CD4-positive, CD25-positive, alpha-beta regulatory T cell (primary cell): ENCODE results near the gene USP17L12. TPM values are rescaled to one million over a fixed set of nuclear protein-coding genes. Genes with fewer than 3 reads are reported as not detected.
"Not testable (repeated sequence)": the region's sequence is repeated elsewhere in the genome, so short reads cannot be mapped to it uniquely, and the experiment has no call there.

Experiments
- ATAC-seq, 2 donors: fragments of 150-1000 bp; cut with Tn5 transposase; one replicate each; pipeline ENCODE4 v1.10.0; 2021; ENCODE audit warnings: low read depth in 2 of 2, moderate number of reproducible peaks in 2 of 2, moderate library complexity in 1 of 2
- DNase-seq, 3 donors: peaks; one replicate each; pipeline versions ENCODE4 v3.0.0 to v3.0.0-alpha.2; 2012 to 2022; ENCODE audit warnings: mixed read lengths in 1 of 3
- H3K27ac ChIP-seq: one replicate; pipeline ENCODE4 v1.7.0; 2013; ENCODE audit warnings: mild to moderate bottlenecking, low read length; ENCODE audit not compliant: insufficient read depth, poor library complexity, severe bottlenecking
- H3K27me3 ChIP-seq: one replicate; pipeline ENCODE4 v1.7.0; 2013; ENCODE audit warnings: low read length; ENCODE audit not compliant: control insufficient read depth, insufficient read depth
- H3K36me3 ChIP-seq: one replicate; pipeline ENCODE4 v1.7.0; 2013; ENCODE audit warnings: mild to moderate bottlenecking, low read length, moderate library complexity; ENCODE audit not compliant: control insufficient read depth, insufficient read depth
- H3K4me1 ChIP-seq: 2 replicates; pipeline ENCODE4 v1.7.0; 2013; ENCODE audit warnings: mild to moderate bottlenecking, low read length; ENCODE audit not compliant: insufficient read depth, control insufficient read depth, poor library complexity, severe bottlenecking
- H3K4me3 ChIP-seq: one replicate; pipeline ENCODE4 v1.7.0; 2013; ENCODE audit warnings: low read depth, mild to moderate bottlenecking, low read length, moderate library complexity
- H3K9me3 ChIP-seq, 2 experiments: 1 replicate in 1 of 2; 2 replicates in 1 of 2; pipeline ENCODE4 v1.7.0; 2013; ENCODE audit warnings: low read length in 2 of 2, mild to moderate bottlenecking in 1 of 2, moderate library complexity in 1 of 2; ENCODE audit not compliant: control insufficient read depth in 2 of 2
- H3K27ac Mint-ChIP-seq, 3 donors: one replicate each; pipeline ENCODE4 v1.8.0; 2020 to 2022; ENCODE audit warnings: mild to moderate bottlenecking in 3 of 3, mixed read lengths in 3 of 3, moderate library complexity in 2 of 3
- H3K27me3 Mint-ChIP-seq: one replicate; pipeline ENCODE4 v1.8.0; 2022; ENCODE audit warnings: mild to moderate bottlenecking, mixed read lengths
- H3K36me3 Mint-ChIP-seq: one replicate; pipeline ENCODE4 v1.8.0; 2020; ENCODE audit warnings: mixed read lengths
- H3K4me1 Mint-ChIP-seq, 4 donors: one replicate each; pipeline ENCODE4 v1.8.0; 2020 to 2022; ENCODE audit warnings: mixed read lengths in 4 of 4, mild to moderate bottlenecking in 1 of 4
- H3K4me3 Mint-ChIP-seq, 4 donors: one replicate each; pipeline ENCODE4 v1.8.0; 2020 to 2022; ENCODE audit warnings: mild to moderate bottlenecking in 4 of 4, mixed read lengths in 4 of 4, moderate library complexity in 3 of 4
- H3K9me3 Mint-ChIP-seq, 7 donors: one replicate each; pipeline ENCODE4 v1.8.0; 2020 to 2022; ENCODE audit warnings: mixed read lengths in 7 of 7, mild to moderate bottlenecking in 3 of 7, moderate library complexity in 2 of 7
- polyA plus RNA-seq, 4 donors: library from polyadenylated mRNA; unstranded; fragments of 300-500 nt; fragmentation: Illumina TruSeq; gene quantifications; one replicate each; pipeline ENCODE4 v1.2.3, GENCODE V29; 2021
- total RNA-seq: library from RNA; stranded (reverse); gene quantifications from one replicate; pipeline ENCODE4 v1.2.3, GENCODE V29; 2022

USP17L12 gene
- total and polyA plus RNA-seq, 5 donors from 2014 or later, result not detected

DNA sequence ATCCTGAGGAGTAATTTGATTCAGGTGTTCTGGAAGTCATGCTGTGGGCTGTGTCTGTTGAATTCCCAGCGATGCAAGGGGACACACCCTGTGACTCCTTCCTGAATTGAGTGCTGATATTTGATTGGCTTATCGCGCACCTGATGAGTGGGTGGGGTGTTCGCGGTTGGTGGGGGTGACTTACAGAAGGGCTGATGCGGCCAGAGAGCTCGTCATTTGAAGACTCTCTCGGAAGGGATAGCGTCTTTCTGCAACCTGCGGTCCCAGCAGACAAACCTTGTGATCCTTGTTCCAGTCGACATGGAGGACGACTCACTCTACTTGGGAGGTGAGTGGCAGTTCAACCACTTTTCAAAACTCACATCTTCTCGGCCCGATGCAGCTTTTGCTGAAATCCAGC, 23.6 kb downstream of the USP17L12 start, which contains the start of gene USP17L17:
Gene USP17L17 (plus strand): TSS at position 301 of the 400 bp plus-strand sequence. CDS start 0 bp downstream, at position 301.
- H3K9me3 ChIP-seq, H3K27me3 Mint-ChIP-seq, H3K27ac ChIP-seq, DNase-seq, H3K27ac Mint-ChIP-seq, H3K4me1 ChIP-seq, H3K36me3 ChIP-seq, H3K4me1 Mint-ChIP-seq, H3K27me3 ChIP-seq, H3K4me3 Mint-ChIP-seq, H3K36me3 Mint-ChIP-seq, H3K4me3 ChIP-seq, ATAC-seq, H3K9me3 Mint-ChIP-seq: not testable (repeated sequence)

DNA sequence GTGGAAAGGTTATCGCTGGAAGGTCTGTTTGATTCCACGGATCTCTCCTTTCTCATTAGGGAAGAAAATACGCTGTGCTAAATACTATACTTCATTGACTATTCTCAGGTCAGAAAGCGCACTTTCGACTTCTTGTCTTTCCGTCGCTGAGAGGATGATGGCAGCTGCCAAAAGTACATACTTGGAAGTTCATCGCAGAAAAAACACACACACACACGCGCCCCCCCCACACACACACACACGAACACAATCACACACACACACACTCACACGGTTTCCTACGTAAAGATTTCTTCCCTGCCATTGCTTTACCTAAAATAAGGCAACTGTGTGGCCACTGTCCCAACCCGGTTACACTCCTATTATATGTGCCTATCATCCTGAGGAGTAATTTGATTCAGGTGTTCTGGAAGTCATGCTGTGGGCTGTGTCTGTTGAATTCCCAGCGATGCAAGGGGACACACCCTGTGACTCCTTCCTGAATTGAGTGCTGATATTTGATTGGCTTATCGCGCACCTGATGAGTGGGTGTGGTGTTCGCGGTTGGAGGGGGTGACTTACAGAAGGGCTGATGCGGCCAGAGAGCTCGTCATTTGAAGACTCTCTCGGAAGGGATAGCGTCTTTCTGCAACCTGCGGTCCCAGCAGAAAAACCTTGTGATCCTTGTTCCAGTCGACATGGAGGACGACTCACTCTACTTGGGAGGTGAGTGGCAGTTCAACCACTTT, 28.2 kb downstream of the USP17L12 start, which contains the start of gene USP17L18:
Gene USP17L18 (plus strand): TSS at position 678 of the 728 bp plus-strand sequence. CDS start 0 bp downstream, at position 678.
- not testable (repeated sequence) for H3K36me3 ChIP-seq, H3K27me3 ChIP-seq, H3K27ac ChIP-seq, H3K36me3 Mint-ChIP-seq, H3K4me3 Mint-ChIP-seq, H3K27me3 Mint-ChIP-seq, H3K4me1 Mint-ChIP-seq, H3K9me3 Mint-ChIP-seq, H3K27ac Mint-ChIP-seq, H3K4me3 ChIP-seq, ATAC-seq, H3K9me3 ChIP-seq, H3K4me1 ChIP-seq
- DNase-seq, result peak in 1 of 3 donors; percentile 0

DNA sequence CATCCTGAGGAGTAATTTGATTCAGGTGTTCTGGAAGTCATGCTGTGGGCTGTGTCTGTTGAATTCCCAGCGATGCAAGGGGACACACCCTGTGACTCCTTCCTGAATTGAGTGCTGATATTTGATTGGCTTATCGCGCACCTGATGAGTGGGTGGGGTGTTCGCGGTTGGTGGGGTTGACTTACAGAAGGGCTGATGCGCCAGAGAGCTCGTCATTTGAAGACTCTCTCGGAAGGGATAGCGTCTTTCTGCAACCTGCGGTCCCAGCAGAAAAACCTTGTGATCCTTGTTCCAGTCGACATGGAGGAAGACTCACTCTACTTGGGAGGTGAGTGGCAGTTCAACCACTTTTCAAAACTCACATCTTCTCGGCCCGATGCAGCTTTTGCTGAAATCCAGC, 33.1 kb downstream of the USP17L12 start, which contains the start of gene USP17L19:
Gene USP17L19 (plus strand): TSS at position 301 of the 400 bp plus-strand sequence. CDS start 0 bp downstream, at position 301.
- H3K9me3 ChIP-seq, H3K4me3 Mint-ChIP-seq, H3K36me3 Mint-ChIP-seq, H3K27ac ChIP-seq, H3K4me1 ChIP-seq, H3K36me3 ChIP-seq, H3K27ac Mint-ChIP-seq, H3K4me1 Mint-ChIP-seq, H3K27me3 Mint-ChIP-seq, H3K4me3 ChIP-seq, H3K27me3 ChIP-seq, H3K9me3 Mint-ChIP-seq, DNase-seq, ATAC-seq: not testable (repeated sequence)

DNA sequence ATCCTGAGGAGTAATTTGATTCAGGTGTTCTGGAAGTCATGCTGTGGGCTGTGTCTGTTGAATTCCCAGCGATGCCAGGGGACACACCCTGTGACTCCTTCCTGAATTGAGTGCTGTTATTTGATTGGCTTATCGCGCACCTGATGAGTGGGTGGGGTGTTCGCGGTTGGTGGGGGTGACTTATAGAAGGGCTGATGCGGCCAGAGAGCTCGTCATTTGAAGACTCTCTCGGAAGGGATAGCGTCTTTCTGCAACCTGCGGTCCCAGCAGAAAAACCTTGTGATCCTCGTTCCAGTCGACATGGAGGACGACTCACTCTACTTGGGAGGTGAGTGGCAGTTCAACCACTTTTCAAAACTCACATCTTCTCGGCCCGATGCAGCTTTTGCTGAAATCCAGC, 37.9 kb downstream of the USP17L12 start, which contains the start of gene USP17L20:
Gene USP17L20 (plus strand): TSS at position 301 of the 400 bp plus-strand sequence. CDS start 0 bp downstream, at position 301.
- H3K27ac ChIP-seq, H3K36me3 ChIP-seq, H3K4me3 Mint-ChIP-seq, H3K4me1 Mint-ChIP-seq, DNase-seq, H3K27me3 Mint-ChIP-seq, H3K9me3 ChIP-seq, H3K27me3 ChIP-seq, H3K4me3 ChIP-seq, H3K4me1 ChIP-seq, H3K27ac Mint-ChIP-seq, ATAC-seq, H3K36me3 Mint-ChIP-seq, H3K9me3 Mint-ChIP-seq: not testable (repeated sequence)

DNA sequence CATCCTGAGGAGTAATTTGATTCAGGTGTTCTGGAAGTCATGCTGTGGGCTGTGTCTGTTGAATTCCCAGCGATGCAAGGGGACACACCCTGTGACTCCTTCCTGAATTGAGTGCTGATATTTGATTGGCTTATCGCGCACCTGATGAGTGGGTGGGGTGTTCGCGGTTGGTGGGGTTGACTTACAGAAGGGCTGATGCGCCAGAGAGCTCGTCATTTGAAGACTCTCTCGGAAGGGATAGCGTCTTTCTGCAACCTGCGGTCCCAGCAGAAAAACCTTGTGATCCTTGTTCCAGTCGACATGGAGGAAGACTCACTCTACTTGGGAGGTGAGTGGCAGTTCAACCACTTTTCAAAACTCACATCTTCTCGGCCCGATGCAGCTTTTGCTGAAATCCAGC, 42.6 kb downstream of the USP17L12 start, which contains the start of gene USP17L21:
Gene USP17L21 (plus strand): TSS at position 301 of the 400 bp plus-strand sequence. CDS start 0 bp downstream, at position 301.
- H3K4me3 ChIP-seq, ATAC-seq, H3K27me3 Mint-ChIP-seq, H3K4me1 ChIP-seq, H3K36me3 Mint-ChIP-seq, H3K9me3 Mint-ChIP-seq, H3K27me3 ChIP-seq, H3K9me3 ChIP-seq, H3K36me3 ChIP-seq, H3K4me1 Mint-ChIP-seq, DNase-seq, H3K4me3 Mint-ChIP-seq, H3K27ac Mint-ChIP-seq, H3K27ac ChIP-seq: not testable (repeated sequence)

DNA sequence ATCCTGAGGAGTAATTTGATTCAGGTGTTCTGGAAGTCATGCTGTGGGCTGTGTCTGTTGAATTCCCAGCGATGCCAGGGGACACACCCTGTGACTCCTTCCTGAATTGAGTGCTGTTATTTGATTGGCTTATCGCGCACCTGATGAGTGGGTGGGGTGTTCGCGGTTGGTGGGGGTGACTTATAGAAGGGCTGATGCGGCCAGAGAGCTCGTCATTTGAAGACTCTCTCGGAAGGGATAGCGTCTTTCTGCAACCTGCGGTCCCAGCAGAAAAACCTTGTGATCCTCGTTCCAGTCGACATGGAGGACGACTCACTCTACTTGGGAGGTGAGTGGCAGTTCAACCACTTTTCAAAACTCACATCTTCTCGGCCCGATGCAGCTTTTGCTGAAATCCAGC, 47.4 kb downstream of the USP17L12 start, which contains the start of gene USP17L22:
Gene USP17L22 (plus strand): TSS at position 301 of the 400 bp plus-strand sequence. CDS start 0 bp downstream, at position 301.
- H3K4me3 Mint-ChIP-seq, H3K4me3 ChIP-seq, H3K36me3 ChIP-seq, H3K4me1 Mint-ChIP-seq, ATAC-seq, H3K27me3 Mint-ChIP-seq, H3K36me3 Mint-ChIP-seq, H3K27ac Mint-ChIP-seq, H3K9me3 Mint-ChIP-seq, H3K27ac ChIP-seq, H3K9me3 ChIP-seq, H3K4me1 ChIP-seq, H3K27me3 ChIP-seq, DNase-seq: not testable (repeated sequence)

Other genes starting within 250 kb of the USP17L12 start
- gene FAM90A26, start 49.7 kb upstream of the USP17L12 start, total RNA-seq, result not detected
- gene FAM90A26, start 49.7 kb upstream of the USP17L12 start, polyA plus RNA-seq, result not detected
- gene USP17L10, start 9.5 kb upstream of the USP17L12 start, total RNA-seq, result not detected
- not detected for gene USP17L10, start 9.5 kb upstream of the USP17L12 start, polyA plus RNA-seq
- not detected for gene USP17L11, start 4.7 kb upstream of the USP17L12 start, total RNA-seq
- gene USP17L11, start 4.7 kb upstream of the USP17L12 start, polyA plus RNA-seq, result not detected
- not detected for gene USP17L13, start 4.7 kb downstream of the USP17L12 start, total RNA-seq
- not detected for gene USP17L13, start 4.7 kb downstream of the USP17L12 start, polyA plus RNA-seq
- gene USP17L15, start 14.2 kb downstream of the USP17L12 start, total RNA-seq, result not detected
- gene USP17L15, start 14.2 kb downstream of the USP17L12 start, polyA plus RNA-seq, result not detected
- gene USP17L17, start 23.7 kb downstream of the USP17L12 start, total RNA-seq, result not detected
- not detected for gene USP17L17, start 23.7 kb downstream of the USP17L12 start, polyA plus RNA-seq
- not detected for gene USP17L18, start 28.5 kb downstream of the USP17L12 start, total RNA-seq
- not detected for gene USP17L18, start 28.5 kb downstream of the USP17L12 start, polyA plus RNA-seq
- not detected for gene USP17L19, start 33.2 kb downstream of the USP17L12 start, total RNA-seq
- not detected for gene USP17L19, start 33.2 kb downstream of the USP17L12 start, polyA plus RNA-seq
- gene USP17L20, start 38.0 kb downstream of the USP17L12 start, total RNA-seq, result not detected
- not detected for gene USP17L20, start 38.0 kb downstream of the USP17L12 start, polyA plus RNA-seq
- not detected for gene USP17L21, start 42.7 kb downstream of the USP17L12 start, total RNA-seq
- not detected for gene USP17L21, start 42.7 kb downstream of the USP17L12 start, polyA plus RNA-seq
- gene USP17L22, start 47.5 kb downstream of the USP17L12 start, total RNA-seq, result not detected
- gene USP17L22, start 47.5 kb downstream of the USP17L12 start, polyA plus RNA-seq, result not detected
- gene USP17L24, start 105.0 kb downstream of the USP17L12 start, total RNA-seq, result not detected
- gene USP17L24, start 105.0 kb downstream of the USP17L12 start, polyA plus RNA-seq, result not detected
- not detected for gene USP17L25, start 109.8 kb downstream of the USP17L12 start, total RNA-seq
- gene USP17L25, start 109.8 kb downstream of the USP17L12 start, polyA plus RNA-seq, result not detected
- not detected for gene USP17L26, start 114.5 kb downstream of the USP17L12 start, total RNA-seq
- not detected for gene USP17L26, start 114.5 kb downstream of the USP17L12 start, polyA plus RNA-seq
- not detected for gene USP17L5, start 119.3 kb downstream of the USP17L12 start, total RNA-seq
- not detected for gene USP17L5, start 119.3 kb downstream of the USP17L12 start, polyA plus RNA-seq
- gene USP17L27, start 124.0 kb downstream of the USP17L12 start, total RNA-seq, result not detected
- gene USP17L27, start 124.0 kb downstream of the USP17L12 start, polyA plus RNA-seq, result not detected
- gene USP17L28, start 128.7 kb downstream of the USP17L12 start, total RNA-seq, result not detected
- not detected for gene USP17L28, start 128.7 kb downstream of the USP17L12 start, polyA plus RNA-seq
- gene USP17L29, start 133.5 kb downstream of the USP17L12 start, total RNA-seq, result not detected
- not detected for gene USP17L29, start 133.5 kb downstream of the USP17L12 start, polyA plus RNA-seq
- not detected for gene USP17L30, start 143.0 kb downstream of the USP17L12 start, total RNA-seq
- gene USP17L30, start 143.0 kb downstream of the USP17L12 start, polyA plus RNA-seq, result not detected
- not detected for gene DEFB131A, start 224.3 kb downstream of the USP17L12 start, total RNA-seq
- not detected for gene DEFB131A, start 224.3 kb downstream of the USP17L12 start, polyA plus RNA-seq